Type B pancreatic cell (in vitro differentiated cells): ENCODE data around the gene EHD3. TPM values are rescaled to one million over a fixed set of nuclear protein-coding genes. Genes with fewer than 3 reads are reported as not detected.
A peak's percentile ranks its signal among the peaks of the same experiment; 100 is the strongest.

Source experiments
- DNase-seq: peaks from one replicate; pipeline ENCODE4 v3.0.0; 2021; ENCODE audit warnings: mixed read lengths; ENCODE audit not compliant: unreplicated experiment; ENCODE audit errors: extremely low spot score
- H3K27ac Mint-ChIP-seq: 2 replicates; pipeline ENCODE4 v1.8.0; 2021; ENCODE audit warnings: mild to moderate bottlenecking, mixed read lengths
- H3K27me3 Mint-ChIP-seq: 2 replicates; pipeline ENCODE4 v1.8.0; 2021; ENCODE audit warnings: mixed read lengths
- H3K36me3 Mint-ChIP-seq: 2 replicates; pipeline ENCODE4 v1.8.0; 2021; ENCODE audit warnings: mixed read lengths
- H3K4me1 Mint-ChIP-seq: one replicate; pipeline ENCODE4 v1.8.0; 2021; ENCODE audit warnings: mixed read lengths; ENCODE audit not compliant: unreplicated experiment
- H3K4me3 Mint-ChIP-seq: 2 replicates; pipeline ENCODE4 v1.8.0; 2021; ENCODE audit warnings: mild to moderate bottlenecking, mixed read lengths
- H3K9me3 Mint-ChIP-seq: 2 replicates; pipeline ENCODE4 v1.8.0; 2021; ENCODE audit warnings: mixed read lengths
- long read RNA-seq: library from polyadenylated mRNA; unstranded; transcript quantifications from one replicate; pipeline ENCODE4 v2.0.0, GENCODE V29; 2020
- total RNA-seq: library from RNA; stranded (reverse); gene quantifications from 2 replicates; pipeline ENCODE4 v1.2.1, GENCODE V29; 2021; ENCODE audit warnings: low replicate concordance
- TF ChIP-seq, protein P1 (sequence below): fragments of 200-600 bp; sonication (generic); conservative IDR thresholded peaks from 2 replicates; pipeline ENCODE4 v1.5.0; 2021; ENCODE audit warnings: antibody characterized with exemption, mild to moderate bottlenecking

The EHD3 gene
- total RNA-seq: 5.3 and 8.9 TPM in 2 replicates
- long read RNA-seq, partial matches to known transcripts: 1 of 2 reads
- long read RNA-seq, other reads (novel, unspliced or antisense): 1 of 2 reads

- Mint-ChIP-seq H3K4me1 (peaks cover 16% of the 10 kb centered on the region), H3K27me3 (peaks cover 16% of the 10 kb centered on the region), H3K4me3 (peak within 1 kb of the TSS; percentile 85), H3K27ac (no peak within 1 kb of the TSS), H3K9me3 (no peaks in the 10 kb centered on the region), H3K36me3 (peaks cover 4% of the 10 kb centered on the region)
- peak; percentile 95 for DNase-seq
- TF ChIP-seq, protein P1, sequence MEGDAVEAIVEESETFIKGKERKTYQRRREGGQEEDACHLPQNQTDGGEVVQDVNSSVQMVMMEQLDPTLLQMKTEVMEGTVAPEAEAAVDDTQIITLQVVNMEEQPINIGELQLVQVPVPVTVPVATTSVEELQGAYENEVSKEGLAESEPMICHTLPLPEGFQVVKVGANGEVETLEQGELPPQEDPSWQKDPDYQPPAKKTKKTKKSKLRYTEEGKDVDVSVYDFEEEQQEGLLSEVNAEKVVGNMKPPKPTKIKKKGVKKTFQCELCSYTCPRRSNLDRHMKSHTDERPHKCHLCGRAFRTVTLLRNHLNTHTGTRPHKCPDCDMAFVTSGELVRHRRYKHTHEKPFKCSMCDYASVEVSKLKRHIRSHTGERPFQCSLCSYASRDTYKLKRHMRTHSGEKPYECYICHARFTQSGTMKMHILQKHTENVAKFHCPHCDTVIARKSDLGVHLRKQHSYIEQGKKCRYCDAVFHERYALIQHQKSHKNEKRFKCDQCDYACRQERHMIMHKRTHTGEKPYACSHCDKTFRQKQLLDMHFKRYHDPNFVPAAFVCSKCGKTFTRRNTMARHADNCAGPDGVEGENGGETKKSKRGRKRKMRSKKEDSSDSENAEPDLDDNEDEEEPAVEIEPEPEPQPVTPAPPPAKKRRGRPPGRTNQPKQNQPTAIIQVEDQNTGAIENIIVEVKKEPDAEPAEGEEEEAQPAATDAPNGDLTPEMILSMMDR: peak; percentile 83
Observed at GRCh38 chr2:31233741-31234682, at the start of gene EHD3. Gene EHD3 (plus strand): TSS chr2:31234152. CDS start chr2:31234622, 470 bp downstream.

- Mint-ChIP-seq H3K4me3 (no peak overlapping the region), H3K27me3 (peaks cover 40% of the 10 kb centered on the region), H3K36me3 (no peaks in the 10 kb centered on the region), H3K4me1 (no peaks in the 10 kb centered on the region), H3K27ac (no peak overlapping the region), H3K9me3 (no peaks in the 10 kb centered on the region)
- no peak for DNase-seq
- TF ChIP-seq, protein P1: no peak
Observed at GRCh38 chr2:31187166-31187565, 46.8 kb upstream of the EHD3 start.

DNA sequence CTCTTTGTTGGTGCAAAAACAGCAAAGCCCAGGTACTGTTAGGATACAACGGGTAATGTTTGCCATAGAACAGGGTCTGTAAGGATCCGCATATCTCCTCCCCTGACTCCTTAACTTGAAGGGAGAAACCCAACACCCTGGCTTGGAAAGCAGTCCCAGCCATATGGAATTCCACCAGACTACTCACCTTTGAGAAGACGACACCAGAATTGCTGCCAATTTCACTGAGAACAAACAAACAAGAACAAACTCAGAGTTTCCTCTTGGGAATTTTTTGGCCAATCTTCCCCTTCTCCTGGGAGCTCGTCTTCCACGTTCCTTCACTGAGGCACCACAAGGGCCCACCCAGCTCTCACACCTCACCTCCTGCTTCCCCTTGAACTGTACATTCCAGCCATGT is 45.8 kb upstream of the EHD3 start:
- Mint-ChIP-seq H3K4me3 (no peak overlapping the region), H3K4me1 (no peaks in the 10 kb centered on the region), H3K27me3 (peaks cover 40% of the 10 kb centered on the region), H3K9me3 (no peaks in the 10 kb centered on the region), H3K36me3 (no peaks in the 10 kb centered on the region), H3K27ac (no peak overlapping the region)
- TF ChIP-seq, protein P1: no peak
- DNase-seq: no peak

DNA sequence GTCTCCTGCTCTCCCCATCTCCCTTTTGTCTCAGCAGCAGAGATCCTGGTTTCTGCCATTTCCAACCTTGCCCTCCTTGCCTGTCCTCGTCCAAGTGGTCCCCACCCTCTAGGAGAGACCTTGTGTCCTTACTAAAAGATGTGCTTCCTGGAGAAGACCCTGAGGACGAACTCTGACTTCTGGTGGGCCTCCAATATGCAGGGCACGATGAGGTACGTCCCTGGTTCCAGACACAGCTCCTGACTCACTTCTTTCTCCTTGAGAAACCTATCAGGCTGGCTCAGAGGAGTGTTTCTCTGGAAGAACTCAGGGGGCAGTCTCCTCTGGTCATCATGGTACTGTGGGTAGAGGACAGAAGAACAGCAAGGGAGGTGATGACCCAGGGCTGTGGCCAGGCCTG is 44.8 kb upstream of the EHD3 start:
- Mint-ChIP-seq H3K36me3 (no peaks in the 10 kb centered on the region), H3K4me1 (no peaks in the 10 kb centered on the region), H3K4me3 (no peak overlapping the region), H3K9me3 (no peaks in the 10 kb centered on the region), H3K27ac (no peak overlapping the region), H3K27me3 (peaks cover 40% of the 10 kb centered on the region)
- TF ChIP-seq, protein P1: no peak
- no peak for DNase-seq

DNA sequence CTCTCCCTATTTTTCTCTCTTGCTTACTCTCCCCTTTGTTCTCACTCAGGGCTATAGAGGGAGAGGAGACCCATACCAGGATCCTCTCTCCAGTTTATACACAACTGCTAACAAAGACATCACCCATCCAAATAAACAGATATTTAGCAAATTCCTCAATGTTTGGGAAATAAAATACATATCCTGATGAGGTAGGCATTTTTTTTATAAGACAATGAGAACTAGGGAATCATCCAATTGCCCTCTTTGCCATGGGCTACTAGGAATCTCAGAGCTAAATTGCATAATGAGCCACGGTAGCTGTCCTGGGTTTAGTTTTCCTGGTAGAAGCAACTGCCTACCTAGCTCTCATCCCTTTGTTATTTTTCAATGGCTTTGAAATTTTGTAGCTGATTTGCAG is 43.8 kb upstream of the EHD3 start:
- H3K36me3 Mint-ChIP-seq: no peaks in the 10 kb centered on the region
- DNase-seq: no peak
- H3K27ac Mint-ChIP-seq: no peak overlapping the region
- no peaks in the 10 kb centered on the region for H3K4me1 Mint-ChIP-seq
- no peaks in the 10 kb centered on the region for H3K9me3 Mint-ChIP-seq
- no peak overlapping the region for H3K4me3 Mint-ChIP-seq
- TF ChIP-seq, protein P1: no peak
- H3K27me3 Mint-ChIP-seq: peaks cover 30% of the 10 kb centered on the region
